ENCODE results near the gene ZNF451. TPM values are rescaled to one million over a fixed set of nuclear protein-coding genes. Genes with fewer than 3 reads are reported as not detected.

ZNF451 gene
- total RNA-seq, 1 experiment from 2014 or later = 50.6 TPM

- H3K9me2 ChIP-seq (ENCODE audit: insufficient read depth) = no peaks in the 10 kb centered on the region
- no peak for DNase-seq
- no peaks in the 10 kb centered on the region; the same call in 1 of the 2 replicates for H3K79me2 ChIP-seq (ENCODE audit: low read depth)
- ChIA-PET POLR2A (ENCODE audit: unreplicated experiment) (interaction anchor here (0.8 kb wide), 1 partner anchor 64 kb away, joined by 11 read pairs; no protein-coding TSS in a partner anchor), CTCF (no interaction called here)
- H3K36me3 ChIP-seq (ENCODE audit: low read depth) = no peaks in the 10 kb centered on the region
- no TSS peak for BruUV-seq (replicated peaks)
- no peak overlapping the region for H3K4me3 ChIP-seq
- peaks cover 11% of the 10 kb centered on the region; the same call in 1 of the 2 replicates for H3K9me3 ChIP-seq (ENCODE audit: insufficient read depth, low read depth)
- no peaks in the 10 kb centered on the region for H3K27me3 ChIP-seq (ENCODE audit: insufficient read depth, low read depth)
- intact Hi-C loops (cut with micrococcal nuclease; ENCODE audit: unreplicated experiment) = no loop called here
- H3K27ac ChIP-seq = no peak overlapping the region
- no peak overlapping the region for H2AFZ ChIP-seq
- TF ChIP-seq EZH2 (IDR thresholded peaks at IDR 0.05; ENCODE audit: low read depth) = no peak
- TF ChIP-seq CTCF (conservative IDR thresholded peaks at IDR 0.05) = no peak
- H3F3A ChIP-seq (ENCODE audit: insufficient read depth, low read depth) = no peaks in the 10 kb centered on the region
- no peak overlapping the region for H3K4me2 ChIP-seq
- H3K4me1 ChIP-seq (replicated peaks; ENCODE audit: insufficient read depth) = peaks cover 4% of the 10 kb centered on the region; the same call in 1 of the 2 replicates
- no peaks in the 10 kb centered on the region for H4K20me1 ChIP-seq (ENCODE audit: insufficient read depth)
Observed at GRCh38 chr6:57117796-57118195, 27.8 kb downstream of the ZNF451 start.

GRCh38 chr6:57123111-57123510 is 33.1 kb downstream of the ZNF451 start:
- Histone ChIP-seq H2AFZ (no peak overlapping the region), H3K4me3 (no peak overlapping the region), H3K4me2 (no peak overlapping the region), H3K9me2 (ENCODE audit: insufficient read depth) (no peaks in the 10 kb centered on the region), H3K4me1 (replicated peaks; ENCODE audit: insufficient read depth) (no peaks in the 10 kb centered on the region), H3K27me3 (ENCODE audit: insufficient read depth, low read depth) (no peaks in the 10 kb centered on the region), H3K36me3 (ENCODE audit: low read depth) (no peaks in the 10 kb centered on the region), H3K79me2 (ENCODE audit: low read depth) (no peaks in the 10 kb centered on the region), H3F3A (ENCODE audit: insufficient read depth, low read depth) (no peaks in the 10 kb centered on the region), H4K20me1 (ENCODE audit: insufficient read depth) (no peaks in the 10 kb centered on the region), H3K9me3 (ENCODE audit: insufficient read depth, low read depth) (peaks cover 11% of the 10 kb centered on the region; the same call in 1 of the 2 replicates), H3K27ac (no peak overlapping the region)
- BruUV-seq (replicated peaks) = no TSS peak
- POLR2A ChIA-PET (ENCODE audit: unreplicated experiment) = no interaction called here
- CTCF ChIA-PET = no interaction called here
- no peak for DNase-seq
- intact Hi-C loops (cut with micrococcal nuclease; ENCODE audit: unreplicated experiment) = no loop called here
- TF ChIP-seq CTCF (conservative IDR thresholded peaks at IDR 0.05) (no peak), EZH2 (IDR thresholded peaks at IDR 0.05; ENCODE audit: low read depth) (no peak)

- Histone ChIP-seq H3K4me1 (replicated peaks; ENCODE audit: insufficient read depth) (no peaks in the 10 kb centered on the region), H3K9me3 (ENCODE audit: insufficient read depth, low read depth) (no peaks in the 10 kb centered on the region), H3K9me2 (ENCODE audit: insufficient read depth) (no peaks in the 10 kb centered on the region), H2AFZ (no peak overlapping the region), H3K36me3 (ENCODE audit: low read depth) (no peaks in the 10 kb centered on the region), H3K27me3 (ENCODE audit: insufficient read depth, low read depth) (no peaks in the 10 kb centered on the region), H3K79me2 (ENCODE audit: low read depth) (no peaks in the 10 kb centered on the region), H3K4me3 (no peak overlapping the region), H3K4me2 (no peak overlapping the region), H3F3A (ENCODE audit: insufficient read depth, low read depth) (no peaks in the 10 kb centered on the region), H4K20me1 (ENCODE audit: insufficient read depth) (no peaks in the 10 kb centered on the region), H3K27ac (no peak overlapping the region)
- DNase-seq = no peak
- TF ChIP-seq CTCF (conservative IDR thresholded peaks at IDR 0.05) (no peak), EZH2 (IDR thresholded peaks at IDR 0.05; ENCODE audit: low read depth) (no peak)
- ChIA-PET CTCF (no interaction called here), POLR2A (ENCODE audit: unreplicated experiment) (no interaction called here)
- intact Hi-C loops (cut with micrococcal nuclease; ENCODE audit: unreplicated experiment) = no loop called here
- no TSS peak for BruUV-seq (replicated peaks)
Observed at GRCh38 chr6:57127763-57128162, 37.8 kb downstream of the ZNF451 start.
